ENCODE measurements around the gene ERRFI1. TPM values are rescaled to one million over a fixed set of nuclear protein-coding genes. Genes with fewer than 3 reads are reported as not detected.
"Not testable (repeated sequence)": the region's sequence is repeated elsewhere in the genome, so short reads cannot be mapped to it uniquely, and the experiment has no call there.

Gene ERRFI1
- polyA plus RNA-seq, 3 donors from 2014 or later: 0.33 to 1.1 TPM; not detected in 1

- Mint-ChIP-seq H3K4me3 (no peak overlapping the region), H3K27me3 (ENCODE audit: low read depth in 3 of 3) (peaks cover 0 to 2% (median 0%) of the 10 kb centered on the region in 3 donors), H3K4me1 (no peaks in the 10 kb centered on the region), H3K36me3 (peaks cover 0 to 3% (median 0%) of the 10 kb centered on the region in 3 donors), H3K27ac (no peak overlapping the region), H3K9me3 (no peaks in the 10 kb centered on the region)
- DNase-seq: no peak
Measured at GRCh38 chr1:8055973-8056372, 29.9 kb upstream of the ERRFI1 start.

GRCh38 chr1:8053878-8054567, 27.9 kb upstream of the ERRFI1 start:
- H3K4me1 Mint-ChIP-seq: no peaks in the 10 kb centered on the region
- H3K27ac Mint-ChIP-seq: peak overlapping the region in 1 of 6 donors; percentile 32
- no peak for DNase-seq
- H3K4me3 Mint-ChIP-seq: no peak overlapping the region
- H3K27me3 Mint-ChIP-seq (ENCODE audit: low read depth in 3 of 3): peaks cover 0 to 2% (median 0%) of the 10 kb centered on the region in 3 donors
- peaks cover 0 to 3% (median 0%) of the 10 kb centered on the region in 3 donors for H3K36me3 Mint-ChIP-seq
- no peaks in the 10 kb centered on the region for H3K9me3 Mint-ChIP-seq

GRCh38 chr1:8051650-8052049, 25.5 kb upstream of the ERRFI1 start:
- DNase-seq: no peak
- Mint-ChIP-seq H3K27me3 (ENCODE audit: low read depth in 3 of 3) (peaks cover 0 to 5% (median 2%) of the 10 kb centered on the region in 3 donors), H3K4me3 (no peak overlapping the region), H3K4me1 (no peaks in the 10 kb centered on the region), H3K9me3 (no peaks in the 10 kb centered on the region), H3K27ac (no peak overlapping the region), H3K36me3 (peaks cover 0 to 3% (median 0%) of the 10 kb centered on the region in 3 donors)

GRCh38 chr1:8049229-8049628, 23.1 kb upstream of the ERRFI1 start:
- not testable (repeated sequence) for H3K36me3 Mint-ChIP-seq, H3K9me3 Mint-ChIP-seq

GRCh38 chr1:8047686-8048445, 21.8 kb upstream of the ERRFI1 start:
- H3K4me3 Mint-ChIP-seq: no peak overlapping the region
- no peaks in the 10 kb centered on the region for H3K9me3 Mint-ChIP-seq
- H3K27me3 Mint-ChIP-seq (ENCODE audit: low read depth in 3 of 3): peaks cover 0 to 5% (median 1%) of the 10 kb centered on the region in 3 donors
- H3K27ac Mint-ChIP-seq: no peak overlapping the region
- no peak for DNase-seq
- H3K36me3 Mint-ChIP-seq: no peaks in the 10 kb centered on the region
- no peaks in the 10 kb centered on the region for H3K4me1 Mint-ChIP-seq

More at GRCh38 chr1:8049229-8049628, 23.1 kb upstream of the ERRFI1 start:
- DNase-seq; H3K4me1 Mint-ChIP-seq; H3K4me3 Mint-ChIP-seq; H3K27ac Mint-ChIP-seq; H3K27me3 Mint-ChIP-seq (ENCODE audit: low read depth in 3 of 3): not testable (repeated sequence)

GRCh38 chr1:8047112-8047511, 21.0 kb upstream of the ERRFI1 start:
- no peak overlapping the region for H3K4me3 Mint-ChIP-seq
- no peak for DNase-seq

GRCh38 chr1:8046391-8046790, 20.3 kb upstream of the ERRFI1 start:
- H3K27ac Mint-ChIP-seq: no peak overlapping the region
- H3K36me3 Mint-ChIP-seq: no peaks in the 10 kb centered on the region
- no peak overlapping the region for H3K4me3 Mint-ChIP-seq
- no peaks in the 10 kb centered on the region for H3K4me1 Mint-ChIP-seq
- peaks cover 0 to 2% (median 0%) of the 10 kb centered on the region in 6 donors for H3K9me3 Mint-ChIP-seq
- peaks cover 4 to 5% (median 4%) of the 10 kb centered on the region in 3 donors for H3K27me3 Mint-ChIP-seq (ENCODE audit: low read depth in 3 of 3)
- no peak for DNase-seq

More at GRCh38 chr1:8047112-8047511, 21.0 kb upstream of the ERRFI1 start:
- no peaks in the 10 kb centered on the region for H3K36me3 Mint-ChIP-seq
- H3K27me3 Mint-ChIP-seq (ENCODE audit: low read depth in 3 of 3): peaks cover 2 to 5% (median 2%) of the 10 kb centered on the region in 3 donors
- H3K9me3 Mint-ChIP-seq: peaks cover 0 to 2% (median 0%) of the 10 kb centered on the region in 6 donors
- no peak overlapping the region for H3K27ac Mint-ChIP-seq
- H3K4me1 Mint-ChIP-seq: no peaks in the 10 kb centered on the region

GRCh38 chr1:8043621-8044020, 17.5 kb upstream of the ERRFI1 start:
- Mint-ChIP-seq H3K4me3 (no peak overlapping the region), H3K36me3 (no peaks in the 10 kb centered on the region), H3K9me3 (peaks cover 0 to 2% (median 0%) of the 10 kb centered on the region in 6 donors), H3K4me1 (no peaks in the 10 kb centered on the region), H3K27ac (no peak overlapping the region), H3K27me3 (ENCODE audit: low read depth in 3 of 3) (peaks cover 4 to 7% (median 4%) of the 10 kb centered on the region in 3 donors)
- no peak for DNase-seq

GRCh38 chr1:8042134-8042533, 16.0 kb upstream of the ERRFI1 start:
- H3K4me1 Mint-ChIP-seq: no peaks in the 10 kb centered on the region
- H3K27me3 Mint-ChIP-seq (ENCODE audit: low read depth in 3 of 3): peaks cover 2 to 4% (median 4%) of the 10 kb centered on the region in 3 donors
- H3K9me3 Mint-ChIP-seq: peaks cover 0 to 2% (median 0%) of the 10 kb centered on the region in 6 donors
- peak overlapping the region in 1 of 6 donors; percentile 33 for H3K27ac Mint-ChIP-seq
- no peaks in the 10 kb centered on the region for H3K36me3 Mint-ChIP-seq
- DNase-seq: no peak
- H3K4me3 Mint-ChIP-seq: no peak overlapping the region

- Mint-ChIP-seq H3K27me3 (ENCODE audit: low read depth in 3 of 3) (peaks cover 2 to 6% (median 5%) of the 10 kb centered on the region in 3 donors), H3K27ac (peak overlapping the region in 1 of 6 donors; percentile 62), H3K9me3 (peaks cover 0 to 2% (median 0%) of the 10 kb centered on the region in 6 donors), H3K36me3 (no peaks in the 10 kb centered on the region), H3K4me3 (no peak overlapping the region), H3K4me1 (no peaks in the 10 kb centered on the region)
- no peak for DNase-seq
Measured at GRCh38 chr1:8040586-8040985, 14.5 kb upstream of the ERRFI1 start.

- Mint-ChIP-seq H3K36me3 (no peaks in the 10 kb centered on the region), H3K9me3 (peaks cover 0 to 2% (median 0%) of the 10 kb centered on the region in 6 donors), H3K27ac (no peak overlapping the region), H3K27me3 (ENCODE audit: low read depth in 3 of 3) (peaks cover 2 to 9% (median 5%) of the 10 kb centered on the region in 3 donors), H3K4me3 (no peak overlapping the region), H3K4me1 (no peaks in the 10 kb centered on the region)
- DNase-seq: no peak
Measured at GRCh38 chr1:8039071-8039470, 13.0 kb upstream of the ERRFI1 start.

- Mint-ChIP-seq H3K27me3 (ENCODE audit: low read depth in 3 of 3) (peaks cover 2 to 7% (median 4%) of the 10 kb centered on the region in 3 donors), H3K27ac (no peak overlapping the region), H3K4me3 (no peak overlapping the region), H3K9me3 (no peaks in the 10 kb centered on the region), H3K36me3 (no peaks in the 10 kb centered on the region), H3K4me1 (no peaks in the 10 kb centered on the region)
- DNase-seq: no peak
Measured at GRCh38 chr1:8035289-8035688, 9.2 kb upstream of the ERRFI1 start.

GRCh38 chr1:8033322-8033721, 7.2 kb upstream of the ERRFI1 start:
- Mint-ChIP-seq H3K9me3 (no peaks in the 10 kb centered on the region), H3K4me1 (no peaks in the 10 kb centered on the region), H3K27me3 (ENCODE audit: low read depth in 3 of 3) (peaks cover 0 to 7% (median 4%) of the 10 kb centered on the region in 3 donors), H3K4me3 (no peak overlapping the region), H3K27ac (peak overlapping the region in 1 of 6 donors; percentile 66), H3K36me3 (no peaks in the 10 kb centered on the region)
- no peak for DNase-seq

- DNase-seq: no peak
- Mint-ChIP-seq H3K36me3 (no peaks in the 10 kb centered on the region), H3K4me3 (no peak overlapping the region), H3K27me3 (ENCODE audit: low read depth in 3 of 3) (peaks cover under 1 to 7% (median 4%) of the 10 kb centered on the region in 3 donors), H3K27ac (no peak overlapping the region), H3K9me3 (no peaks in the 10 kb centered on the region), H3K4me1 (no peaks in the 10 kb centered on the region)
Measured at GRCh38 chr1:8032366-8032910, 6.3 kb upstream of the ERRFI1 start.

Data from immature natural killer cell (primary cell).